GM12874 (cell line): Measurements from ENCODE around the gene VASH1.

Source experiments
- CTCF ChIP-seq: IDR thresholded peaks from 2 replicates; pipeline ENCODE4 v1.5.1; 2011; ENCODE audit warnings: low read depth, mild to moderate bottlenecking, control low read depth, low read length, moderate library complexity; ENCODE audit not compliant: insufficient read depth

Gene VASH1

GRCh38 chr14:76753541-76754198, 7.6 kb upstream of the VASH1 start:
- TF ChIP-seq CTCF = no peak

GRCh38 chr14:76754586-76754985, 6.7 kb upstream of the VASH1 start:
- TF ChIP-seq CTCF = no peak

- TF ChIP-seq CTCF = no peak
These were observed 5.5 kb upstream of the VASH1 start for GRCh38 chr14:76755610-76756370.

GRCh38 chr14:76756371-76756750, 4.9 kb upstream of the VASH1 start:
- no peak for TF ChIP-seq CTCF

GRCh38 chr14:76759589-76759988, 1.7 kb upstream of the VASH1 start:
- no peak for TF ChIP-seq CTCF

- no peak for TF ChIP-seq CTCF
These were observed 735 bp upstream of the VASH1 start for GRCh38 chr14:76760331-76761135.

GRCh38 chr14:76761960-76762410, 717 bp downstream of the VASH1 start:
- TF ChIP-seq CTCF = no peak
